Inflammatory macrophage treated with lipopolysaccharide for 4 hours (primary cell): ENCODE results near the gene SCUBE2.
"Not testable (repeated sequence)": the region's sequence is repeated elsewhere in the genome, so short reads cannot be mapped to it uniquely, and the experiment has no call there.

Source experiments
- DNase-seq: peaks from one replicate; pipeline ENCODE4 v3.0.0-alpha.2; 2020

Gene SCUBE2

GRCh38 chr11:9039863-9040262 lies 51.5 kb downstream of the SCUBE2 start:
- DNase-seq = no peak

GRCh38 chr11:9039198-9039597 lies 52.2 kb downstream of the SCUBE2 start:
- DNase-seq = peak; percentile 77

DNA sequence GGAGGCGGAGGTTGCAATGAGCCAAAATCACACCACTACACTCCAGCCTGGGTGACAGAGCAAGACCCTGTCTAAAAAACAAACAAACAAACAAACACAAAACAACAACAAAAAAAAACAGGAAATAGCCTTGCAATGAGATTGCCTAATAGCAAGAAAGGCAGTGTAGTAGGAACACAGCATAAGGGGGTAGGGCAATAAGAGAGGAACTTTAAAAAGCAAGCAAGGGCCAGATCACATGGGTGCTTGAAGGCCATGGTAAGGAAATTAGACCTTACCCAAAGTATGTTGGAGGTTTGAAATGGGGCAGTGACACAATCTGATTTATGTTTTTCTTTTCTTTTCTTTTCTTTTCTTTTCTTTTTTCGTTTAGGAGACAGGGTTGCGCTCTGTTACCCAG lies 52.9 kb downstream of the SCUBE2 start:
- DNase-seq = peak; percentile 81

- no peak for DNase-seq
These were observed 53.4 kb downstream of the SCUBE2 start for GRCh38 chr11:9037963-9038362.

GRCh38 chr11:9037046-9037780 lies 54.2 kb downstream of the SCUBE2 start:
- DNase-seq = no peak

- DNase-seq = no peak
These were observed 60.8 kb downstream of the SCUBE2 start for GRCh38 chr11:9030601-9031000.

GRCh38 chr11:9029422-9029821 lies 62.0 kb downstream of the SCUBE2 start:
- no peak for DNase-seq

- DNase-seq = no peak
These were observed 62.8 kb downstream of the SCUBE2 start for GRCh38 chr11:9028581-9028980.

DNA sequence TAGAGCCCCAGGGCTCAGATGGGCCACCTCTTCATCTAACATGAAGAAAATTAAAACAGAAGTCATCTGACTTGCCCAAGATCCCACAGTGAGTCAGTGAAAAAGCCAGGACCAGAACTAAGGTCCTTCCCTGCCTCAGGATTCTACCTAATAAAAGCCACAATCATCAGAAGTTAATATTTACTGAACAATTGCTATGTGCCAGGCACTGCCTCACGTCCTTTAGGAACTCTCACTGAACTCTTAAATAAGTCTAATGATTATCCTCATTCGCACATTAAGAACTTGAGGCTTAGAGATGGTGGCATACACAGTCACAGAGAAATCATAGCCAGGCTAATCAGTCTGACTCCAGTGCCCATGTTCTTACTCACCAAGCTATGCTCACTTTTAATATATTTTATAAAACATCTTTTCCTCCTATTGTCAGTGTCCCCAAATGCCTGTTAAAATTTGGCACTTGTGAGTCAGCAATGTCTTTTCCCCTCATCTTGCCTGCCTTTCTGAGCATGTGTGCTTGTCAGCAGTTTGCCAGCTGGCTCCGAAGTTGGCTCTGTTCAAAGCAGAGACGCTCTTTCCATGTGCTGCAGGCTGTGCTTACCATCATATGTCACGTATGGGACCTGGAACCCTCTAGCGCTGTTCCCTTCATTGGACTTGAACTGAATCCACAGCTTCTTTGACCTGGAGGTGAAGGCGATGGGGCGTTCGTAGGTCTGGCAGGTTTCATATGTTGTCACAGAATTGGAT lies 66.1 kb downstream of the SCUBE2 start:
- no peak for DNase-seq

GRCh38 chr11:9022961-9023680 lies 68.3 kb downstream of the SCUBE2 start:
- DNase-seq = no peak

DNA sequence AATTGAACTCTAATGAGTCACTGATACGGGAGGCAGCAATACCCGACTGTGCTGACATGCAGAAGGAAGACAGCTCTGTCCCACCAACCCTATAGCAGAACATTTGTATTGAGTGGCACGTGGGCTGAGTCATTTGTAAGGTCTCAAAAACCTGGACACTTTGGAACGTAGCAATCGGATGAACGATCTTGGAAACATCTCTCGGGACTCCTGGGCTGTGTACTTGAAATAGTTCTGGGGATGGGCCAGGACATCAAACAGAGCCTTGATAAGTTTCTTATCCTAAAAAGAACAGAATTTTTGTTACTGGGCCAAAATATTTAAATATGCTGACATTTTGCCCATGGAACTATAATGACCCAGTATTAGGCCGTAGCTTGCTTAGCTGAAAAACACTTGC lies 70.5 kb downstream of the SCUBE2 start:
- DNase-seq = no peak

DNA sequence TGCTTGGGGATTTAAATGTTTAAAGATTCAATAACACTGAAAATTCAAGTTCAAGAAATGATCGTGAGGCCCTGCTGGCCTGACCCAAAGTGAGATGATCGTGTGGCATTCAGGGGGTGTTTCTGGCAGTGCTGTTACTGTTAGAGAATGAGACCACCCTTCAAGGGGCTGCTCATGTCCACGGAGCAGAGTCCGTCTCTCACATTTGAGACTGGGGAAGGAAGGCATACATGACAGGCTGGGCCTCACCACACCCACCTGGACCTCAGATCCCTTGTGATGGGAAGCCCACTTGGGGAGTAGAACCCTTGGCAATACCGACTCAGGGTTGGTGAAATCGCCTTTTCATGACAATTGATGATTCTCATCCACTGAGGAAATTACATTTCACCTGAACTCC lies 71.5 kb downstream of the SCUBE2 start:
- no peak for DNase-seq

- DNase-seq = peak; percentile 97
These were observed 73.6 kb downstream of the SCUBE2 start for GRCh38 chr11:9017773-9018172.

DNA sequence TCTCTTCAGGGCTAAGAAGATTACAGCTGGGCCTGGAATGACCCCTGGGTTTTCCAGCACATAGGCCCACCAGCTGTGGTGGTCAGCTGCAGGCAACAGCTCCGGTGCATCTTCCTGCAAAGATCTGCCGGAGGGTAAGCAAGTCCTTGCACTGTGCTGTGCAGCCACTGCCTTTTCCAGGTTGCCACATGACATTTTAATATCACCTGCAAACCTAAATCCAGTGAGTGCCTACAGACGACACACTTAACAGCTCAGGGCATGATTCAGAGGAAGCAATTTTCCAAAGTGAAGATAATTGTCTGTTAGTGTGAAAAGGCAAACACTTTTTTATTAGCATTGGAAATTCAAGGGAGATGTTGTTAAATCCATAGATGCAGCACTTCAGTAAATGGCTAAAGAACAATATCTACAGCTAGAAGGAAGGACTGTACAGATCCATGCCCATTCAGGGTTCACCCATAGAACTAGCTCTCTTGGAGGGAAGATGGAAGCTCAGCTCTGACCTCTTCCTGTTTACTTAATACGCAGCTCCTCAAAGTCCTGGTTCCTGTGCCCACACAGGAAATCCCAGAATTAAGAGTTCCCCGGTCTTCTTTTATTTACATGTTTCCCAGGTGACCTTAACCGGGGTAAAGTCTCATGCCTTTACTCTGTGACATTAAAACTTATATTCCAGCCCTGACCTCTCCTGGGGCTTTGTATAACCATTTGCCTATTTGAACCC lies 74.3 kb downstream of the SCUBE2 start:
- no peak for DNase-seq

DNA sequence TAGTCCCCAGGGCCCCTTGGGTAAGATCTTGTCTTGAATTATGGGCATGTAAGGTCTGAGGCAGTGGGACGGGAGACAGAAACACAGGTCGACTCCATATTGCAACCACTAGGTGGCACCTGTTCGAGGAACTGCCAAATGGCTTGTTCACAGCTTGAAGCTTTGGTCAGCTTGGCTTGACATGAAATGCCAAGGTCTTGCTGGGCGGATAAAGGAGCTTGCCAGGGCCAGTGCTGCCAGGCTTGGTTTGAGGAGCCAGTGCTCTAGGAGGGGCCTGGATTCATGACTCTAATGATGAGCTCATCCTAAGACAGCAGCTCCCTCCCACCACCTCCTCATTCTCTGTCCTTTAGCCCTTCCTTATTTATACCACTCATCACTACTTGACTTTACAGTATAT lies 75.7 kb downstream of the SCUBE2 start:
- DNase-seq = peak; percentile 77

GRCh38 chr11:9014826-9015225 lies 76.6 kb downstream of the SCUBE2 start:
- no peak for DNase-seq

- no peak for DNase-seq
These were observed 78.0 kb downstream of the SCUBE2 start for GRCh38 chr11:9013373-9013772.

DNA sequence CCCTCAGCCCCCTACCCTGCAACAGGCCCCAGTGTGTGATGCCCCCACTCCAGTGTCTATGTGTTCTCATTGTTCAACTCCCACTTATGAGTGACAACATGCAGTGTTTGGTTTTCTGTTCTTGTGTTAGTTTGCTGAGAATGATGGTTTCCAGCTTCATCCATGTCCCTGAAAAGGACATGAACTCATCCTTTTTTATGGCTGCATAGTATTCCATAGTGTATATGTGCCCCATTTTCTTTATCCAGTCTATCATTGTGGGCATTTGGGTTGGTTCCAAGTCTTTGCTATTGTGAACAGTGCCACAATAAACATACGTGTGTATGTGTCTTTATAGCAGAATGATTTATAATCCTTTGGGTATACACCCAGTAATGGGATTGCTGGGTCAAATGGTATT lies 81.9 kb downstream of the SCUBE2 start:
- not testable (repeated sequence) for DNase-seq

DNA sequence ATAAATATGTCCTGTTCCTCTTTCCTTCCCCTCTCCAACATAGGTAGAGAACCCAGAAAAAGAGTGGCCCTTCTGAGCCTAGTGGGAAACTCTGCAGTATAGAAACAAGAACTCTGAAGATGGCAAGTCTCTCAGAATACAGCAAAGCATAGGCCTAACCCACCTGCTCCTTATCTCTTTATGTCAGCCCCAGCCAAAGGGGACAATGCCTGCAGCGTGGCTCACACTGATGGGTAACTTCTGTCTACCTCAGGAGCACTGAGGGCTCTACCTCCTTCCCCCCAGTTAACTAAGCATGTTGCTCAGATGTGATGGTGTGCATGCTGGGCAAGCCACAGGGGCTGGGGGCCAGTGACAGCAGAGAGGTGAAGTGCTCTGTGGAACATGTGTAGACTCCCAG lies 82.7 kb downstream of the SCUBE2 start:
- no peak for DNase-seq

DNA sequence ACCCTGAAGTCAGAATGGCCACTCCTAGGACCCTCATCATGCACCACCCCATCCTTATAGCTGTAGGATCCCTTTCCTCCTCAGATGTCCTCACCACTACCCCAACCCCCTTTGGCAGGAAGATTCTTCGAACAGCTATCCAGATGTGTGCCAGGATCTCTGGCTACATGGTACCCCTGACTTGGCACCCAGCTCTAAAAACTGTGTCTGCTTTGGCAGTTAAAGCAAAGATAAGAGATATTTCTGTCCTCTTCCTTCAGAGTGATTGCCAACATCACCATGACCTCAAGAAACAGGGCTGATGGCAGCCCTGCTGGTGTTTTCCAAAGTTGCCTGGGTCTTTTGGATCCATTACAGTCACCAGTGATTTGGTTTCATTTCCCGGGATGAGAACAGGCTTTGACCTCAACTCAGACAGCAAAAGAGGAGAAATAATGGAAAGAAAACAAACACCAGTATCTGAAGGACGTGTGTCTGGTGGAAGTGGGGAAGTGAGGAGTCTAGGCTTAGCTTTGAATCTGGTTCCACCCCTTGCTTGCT lies 83.3 kb downstream of the SCUBE2 start:
- DNase-seq = peak; percentile 51

DNA sequence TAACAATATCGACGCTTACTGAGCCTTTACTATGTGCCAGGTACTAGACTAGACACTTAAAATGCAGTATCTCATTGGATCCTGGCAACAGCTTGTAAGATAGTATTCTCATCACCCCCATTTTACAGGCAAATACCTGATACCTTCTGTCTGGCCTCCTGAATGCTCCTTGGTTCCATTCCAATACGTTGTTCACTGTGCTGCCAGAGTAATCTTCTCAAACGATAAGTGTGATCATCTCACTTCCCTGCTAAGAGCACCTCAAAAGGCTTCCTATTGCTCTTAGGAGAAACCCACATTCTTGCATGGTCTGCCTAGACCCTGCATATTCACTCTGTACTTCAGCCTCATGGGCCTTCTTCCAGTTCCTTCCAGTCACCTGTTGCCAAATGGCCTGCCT lies 86.3 kb downstream of the SCUBE2 start:
- DNase-seq = no peak

- DNase-seq = no peak
These were observed 87.0 kb downstream of the SCUBE2 start for GRCh38 chr11:9004183-9004926.
